A673 (cell line): ENCODE results near the gene INPP1. TPM values are rescaled to one million over a fixed set of nuclear protein-coding genes. Genes with fewer than 3 reads are reported as not detected.

Source experiments
- BruUV-seq: library from RNA; stranded (reverse); fragments of 400-500 nt; replicated peaks from 2 replicates; lab custom pipeline; 2021; lab: Mats Ljungman, UMichigan
- CTCF ChIA-PET: fragments of 300-600 bp; sonication (Branson Sonifier 250); formaldehyde crosslinking; loops from one replicate; lab custom pipeline; 2022; ENCODE audit warnings: antibody characterized with exemption; lab: Charles Lee
- POLR2A ChIA-PET: fragments of 300-600 bp; sonication (Branson Sonifier 250); formaldehyde crosslinking; loops from one replicate; lab custom pipeline; 2022; ENCODE audit warnings: antibody characterized with exemption; ENCODE audit not compliant: low non-redundant PET; lab: Charles Lee
- DNase-seq: peaks from one replicate; pipeline ENCODE4 v3.0.0-alpha.2; 2015; ENCODE audit warnings: low spot score
- H3K27ac ChIP-seq: fragments of 200-600 bp; sonication (generic); 2 replicates; pipeline ENCODE4 v1.5.1; 2016; ENCODE audit warnings: mixed run types, low read depth, mild to moderate bottlenecking, mixed read lengths, antibody characterized with exemption, low read length; ENCODE audit not compliant: poor library complexity, severe bottlenecking
- H3K27me3 ChIP-seq: fragments of 200-600 bp; sonication (generic); replicated peaks from 2 replicates; pipeline ENCODE4 v1.6.1; 2017; ENCODE audit warnings: mixed run types, low read depth, mild to moderate bottlenecking, mixed read lengths, antibody characterized with exemption, low read length; ENCODE audit not compliant: insufficient read depth, poor library complexity
- H3K36me3 ChIP-seq: fragments of 200-600 bp; sonication (generic); 2 replicates; pipeline ENCODE4 v1.6.1; 2016; ENCODE audit warnings: mixed run types, mild to moderate bottlenecking, mixed read lengths, antibody characterized with exemption, low read length; ENCODE audit not compliant: insufficient read depth, poor library complexity, severe bottlenecking
- H3K4me1 ChIP-seq: fragments of 200-600 bp; sonication (generic); 2 replicates; pipeline ENCODE4 v1.6.1; 2017; ENCODE audit warnings: mixed run types, mild to moderate bottlenecking, mixed read lengths, antibody characterized with exemption, low read length; ENCODE audit not compliant: insufficient read depth, poor library complexity, severe bottlenecking
- H3K4me3 ChIP-seq: fragments of 200-600 bp; sonication (generic); 2 replicates; pipeline ENCODE4 v1.5.1; 2016; ENCODE audit warnings: low read depth, mixed run types, mild to moderate bottlenecking, mixed read lengths, low read length; ENCODE audit not compliant: poor library complexity, severe bottlenecking
- H3K9me3 ChIP-seq: fragments of 200-600 bp; sonication (generic); 2 replicates; pipeline ENCODE4 v1.6.1; 2016; ENCODE audit warnings: mixed run types, low read depth, mild to moderate bottlenecking, mixed read lengths, antibody characterized with exemption, low read length; ENCODE audit not compliant: poor library complexity, severe bottlenecking
- EZH2 ChIP-seq: fragments of 200-600 bp; sonication (generic); IDR thresholded peaks from 2 replicates; pipeline ENCODE4 v1.6.1; 2017; ENCODE audit warnings: borderline replicate concordance, low read depth, mild to moderate bottlenecking, mixed read lengths, antibody characterized with exemption, low read length; ENCODE audit not compliant: poor library complexity, severe bottlenecking
- intact Hi-C: fragments of 100-400 bp; cut with micrococcal nuclease; formaldehyde crosslinking; loops from one replicate; pipeline ENCODE4 v1.10.0; 2022; ENCODE audit not compliant: unreplicated experiment
- total RNA-seq: library from RNA; stranded (reverse); gene quantifications from 2 replicates; pipeline ENCODE4 v1.2.3, GENCODE V29; 2021
- TF ChIP-seq, protein P1 (sequence below): fragments of 300-800, 200-600 bp; sonication (generic); conservative IDR thresholded peaks from 2 replicates; pipeline ENCODE4 v1.5.1; 2017; ENCODE audit warnings: low read depth, mild to moderate bottlenecking, antibody characterized with exemption, low read length, moderate library complexity, mixed read lengths

Gene INPP1
- total RNA-seq, 1 experiment from 2014 or later = 3.9 TPM

DNA sequence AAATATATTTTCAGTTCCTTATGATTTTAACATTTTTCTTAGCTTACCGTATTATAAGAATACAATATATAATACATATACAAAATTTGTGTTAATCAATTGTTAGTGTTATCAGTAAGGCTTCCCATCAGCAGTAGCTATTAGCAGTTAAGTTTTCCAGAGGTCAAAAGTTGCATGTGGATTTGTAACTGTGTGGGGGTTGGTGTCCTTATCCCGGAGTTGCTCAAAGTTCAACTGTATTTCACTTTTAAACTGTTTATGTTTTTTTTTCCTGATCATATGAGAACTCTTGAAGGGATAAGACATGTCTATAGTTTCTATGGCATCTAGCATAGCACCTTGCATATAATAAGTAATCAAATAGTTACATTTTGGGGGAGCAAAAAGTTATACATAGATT, 52.9 kb downstream of the INPP1 start:
- intact Hi-C loops = no loop called here
- no peak for TF ChIP-seq EZH2
- TF ChIP-seq, protein P1, sequence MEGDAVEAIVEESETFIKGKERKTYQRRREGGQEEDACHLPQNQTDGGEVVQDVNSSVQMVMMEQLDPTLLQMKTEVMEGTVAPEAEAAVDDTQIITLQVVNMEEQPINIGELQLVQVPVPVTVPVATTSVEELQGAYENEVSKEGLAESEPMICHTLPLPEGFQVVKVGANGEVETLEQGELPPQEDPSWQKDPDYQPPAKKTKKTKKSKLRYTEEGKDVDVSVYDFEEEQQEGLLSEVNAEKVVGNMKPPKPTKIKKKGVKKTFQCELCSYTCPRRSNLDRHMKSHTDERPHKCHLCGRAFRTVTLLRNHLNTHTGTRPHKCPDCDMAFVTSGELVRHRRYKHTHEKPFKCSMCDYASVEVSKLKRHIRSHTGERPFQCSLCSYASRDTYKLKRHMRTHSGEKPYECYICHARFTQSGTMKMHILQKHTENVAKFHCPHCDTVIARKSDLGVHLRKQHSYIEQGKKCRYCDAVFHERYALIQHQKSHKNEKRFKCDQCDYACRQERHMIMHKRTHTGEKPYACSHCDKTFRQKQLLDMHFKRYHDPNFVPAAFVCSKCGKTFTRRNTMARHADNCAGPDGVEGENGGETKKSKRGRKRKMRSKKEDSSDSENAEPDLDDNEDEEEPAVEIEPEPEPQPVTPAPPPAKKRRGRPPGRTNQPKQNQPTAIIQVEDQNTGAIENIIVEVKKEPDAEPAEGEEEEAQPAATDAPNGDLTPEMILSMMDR = no peak
- Histone ChIP-seq H3K4me1 (no peaks in the 10 kb centered on the region), H3K27ac (no peak overlapping the region), H3K4me3 (no peak overlapping the region), H3K36me3 (no peaks in the 10 kb centered on the region), H3K27me3 (no peaks in the 10 kb centered on the region), H3K9me3 (no peaks in the 10 kb centered on the region)
- DNase-seq = no peak
- BruUV-seq = no TSS peak
- POLR2A ChIA-PET = no interaction called here
- CTCF ChIA-PET = no interaction called here

DNA sequence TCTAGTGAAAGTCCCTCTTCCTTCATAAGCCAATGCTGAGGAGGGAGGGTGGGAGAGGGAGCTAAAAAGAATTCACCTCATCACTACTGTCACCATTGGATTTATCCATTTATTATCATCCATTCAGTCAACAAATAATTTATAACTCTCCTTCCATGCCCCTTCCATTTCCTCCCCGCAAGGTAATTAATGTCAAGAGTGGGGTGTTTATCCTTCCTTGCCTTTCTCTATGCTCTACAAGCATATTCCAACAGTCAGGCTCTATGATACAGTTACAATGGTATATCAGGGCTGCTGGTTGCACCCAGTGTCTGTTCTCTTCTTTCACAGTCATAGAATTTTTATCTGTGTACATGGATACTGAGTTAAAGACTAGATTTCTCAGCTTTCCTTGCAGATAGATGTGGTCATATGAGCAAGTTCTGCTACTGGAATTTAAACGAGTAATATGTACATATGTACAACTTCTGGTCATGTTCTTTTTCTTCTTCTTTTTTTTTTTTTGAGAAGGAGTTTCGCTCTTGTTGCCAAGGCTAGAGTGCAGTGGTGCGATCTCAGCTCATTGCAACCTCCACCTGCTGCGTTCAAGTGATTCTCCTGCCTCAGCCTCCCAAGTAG, 59.7 kb downstream of the INPP1 start:
- H3K36me3 ChIP-seq = no peaks in the 10 kb centered on the region
- H3K9me3 ChIP-seq = no peaks in the 10 kb centered on the region
- DNase-seq = no peak
- ChIA-PET POLR2A (no interaction called here), CTCF (no interaction called here)
- intact Hi-C loops = loop anchor here (10.0 kb wide), 1 partner anchor 282 kb away; no protein-coding TSS in a partner anchor
- H3K4me3 ChIP-seq = no peak overlapping the region
- TF ChIP-seq, protein P1 = no peak
- TF ChIP-seq EZH2 = no peak
- no peaks in the 10 kb centered on the region for H3K4me1 ChIP-seq
- H3K27ac ChIP-seq = no peak overlapping the region
- BruUV-seq = no TSS peak
- no peaks in the 10 kb centered on the region for H3K27me3 ChIP-seq

DNA sequence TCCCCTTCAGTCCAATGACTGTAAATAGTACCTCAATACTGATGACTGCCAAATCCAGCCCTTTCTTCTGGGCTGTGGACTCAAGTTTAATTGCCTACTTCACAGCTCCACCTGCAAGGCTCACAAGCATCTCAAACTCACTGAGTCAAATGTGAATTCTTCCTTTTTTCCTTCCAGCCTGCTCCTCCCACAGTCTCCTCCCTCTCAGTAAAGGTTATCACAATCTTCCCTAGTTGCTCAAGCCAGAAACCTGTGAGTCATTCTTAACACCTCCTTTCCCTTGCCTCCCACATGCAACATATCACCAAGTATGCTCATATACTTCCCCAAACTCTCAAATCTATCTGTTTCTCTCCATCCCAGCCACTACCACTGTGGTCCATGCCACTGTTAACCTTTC, 61.1 kb downstream of the INPP1 start:
- peaks cover 7% of the 10 kb centered on the region for H3K4me1 ChIP-seq
- no peaks in the 10 kb centered on the region for H3K36me3 ChIP-seq
- H3K4me3 ChIP-seq = no peak overlapping the region
- no peaks in the 10 kb centered on the region for H3K9me3 ChIP-seq
- intact Hi-C loops = loop anchor here (10.0 kb wide), 1 partner anchor 280 kb away; no protein-coding TSS in a partner anchor
- DNase-seq = no peak
- no peaks in the 10 kb centered on the region for H3K27me3 ChIP-seq
- H3K27ac ChIP-seq = no peak overlapping the region
- no TSS peak for BruUV-seq
- ChIA-PET CTCF (no interaction called here), POLR2A (no interaction called here)
- TF ChIP-seq EZH2 = no peak
- TF ChIP-seq, protein P1 = no peak
